Measurements from ENCODE around the gene COX4I1.

Gene COX4I1

GRCh38 chr16:85793662-85794298 is 5.7 kb upstream of the COX4I1 start:
- Histone ChIP-seq H2AFZ (ENCODE audit: low read depth, low read length) (no peak overlapping the region), H4K20me1 (ENCODE audit: insufficient read depth, low read length) (peaks cover 70% of the 10 kb centered on the region), H3K36me3 (ENCODE audit: insufficient read depth, low read length) (peaks cover 74% of the 10 kb centered on the region), H3K4me2 (ENCODE audit: insufficient read depth, low read length) (no peak overlapping the region), H3K4me1 (ENCODE audit: insufficient read depth, low read length) (peaks cover 33% of the 10 kb centered on the region), H3K27me3 (ENCODE audit: insufficient read depth, low read length, poor library complexity) (no peaks in the 10 kb centered on the region), H3K27ac (ENCODE audit: low read length) (no peak overlapping the region), H3K9ac (ENCODE audit: low read depth, low read length) (no peak overlapping the region), H3K4me3 (ENCODE audit: low read depth in 1 of 2, low read length in 2 of 2) (no peak overlapping the region), H3K79me2 (ENCODE audit: insufficient read depth, low read length) (peaks cover 97% of the 10 kb centered on the region), H3K9me3 (ENCODE audit: insufficient read depth, low read length, severe bottlenecking) (no peaks in the 10 kb centered on the region)
- ATAC-seq (ENCODE audit: insufficient read depth, low read depth) (no peak), DNase-seq (no peak)
- TF ChIP-seq CTCF (IDR thresholded peaks at IDR 0.05; ENCODE audit: borderline replicate concordance, extremely low read depth, low read length, poor library complexity, severe bottlenecking): no peak
- TF ChIP-seq EZH2 (IDR thresholded peaks at IDR 0.05; ENCODE audit: borderline replicate concordance, low read depth, low read length, severe bottlenecking): no peak

- Histone ChIP-seq H3K4me1 (ENCODE audit: insufficient read depth, low read length) (peaks cover 33% of the 10 kb centered on the region), H3K9me3 (ENCODE audit: insufficient read depth, low read length, severe bottlenecking) (no peaks in the 10 kb centered on the region), H3K9ac (ENCODE audit: low read depth, low read length) (no peak overlapping the region), H3K4me3 (ENCODE audit: low read depth in 1 of 2, low read length in 2 of 2) (no peak overlapping the region), H4K20me1 (ENCODE audit: insufficient read depth, low read length) (peaks cover 73% of the 10 kb centered on the region), H3K36me3 (ENCODE audit: insufficient read depth, low read length) (peaks cover 68% of the 10 kb centered on the region), H3K27me3 (ENCODE audit: insufficient read depth, low read length, poor library complexity) (no peaks in the 10 kb centered on the region), H3K27ac (ENCODE audit: low read length) (no peak overlapping the region), H2AFZ (ENCODE audit: low read depth, low read length) (no peak overlapping the region), H3K79me2 (ENCODE audit: insufficient read depth, low read length) (peaks cover 99% of the 10 kb centered on the region), H3K4me2 (ENCODE audit: insufficient read depth, low read length) (no peak overlapping the region)
- ATAC-seq (ENCODE audit: insufficient read depth, low read depth): no peak
- no peak for DNase-seq
- no peak for TF ChIP-seq CTCF (IDR thresholded peaks at IDR 0.05; ENCODE audit: borderline replicate concordance, extremely low read depth, low read length, poor library complexity, severe bottlenecking)
- TF ChIP-seq EZH2 (IDR thresholded peaks at IDR 0.05; ENCODE audit: borderline replicate concordance, low read depth, low read length, severe bottlenecking): no peak
These were observed 4.8 kb upstream of the COX4I1 start for GRCh38 chr16:85794696-85795095.

- Histone ChIP-seq H4K20me1 (ENCODE audit: insufficient read depth, low read length) (peaks cover 72% of the 10 kb centered on the region), H3K4me2 (ENCODE audit: insufficient read depth, low read length) (peak overlapping the region; percentile 93; the same call in 1 of the 2 replicates), H3K4me3 (ENCODE audit: low read depth in 1 of 2, low read length in 2 of 2) (no peak overlapping the region), H3K9ac (ENCODE audit: low read depth, low read length) (no peak overlapping the region), H3K27me3 (ENCODE audit: insufficient read depth, low read length, poor library complexity) (no peaks in the 10 kb centered on the region), H3K27ac (ENCODE audit: low read length) (no peak overlapping the region), H3K79me2 (ENCODE audit: insufficient read depth, low read length) (peaks cover 99% of the 10 kb centered on the region), H3K9me3 (ENCODE audit: insufficient read depth, low read length, severe bottlenecking) (no peaks in the 10 kb centered on the region), H3K4me1 (ENCODE audit: insufficient read depth, low read length) (peaks cover 44% of the 10 kb centered on the region), H2AFZ (ENCODE audit: low read depth, low read length) (no peak overlapping the region), H3K36me3 (ENCODE audit: insufficient read depth, low read length) (peaks cover 66% of the 10 kb centered on the region)
- ATAC-seq (ENCODE audit: insufficient read depth, low read depth) (no peak), DNase-seq (no peak)
- TF ChIP-seq EZH2 (IDR thresholded peaks at IDR 0.05; ENCODE audit: borderline replicate concordance, low read depth, low read length, severe bottlenecking) (no peak), CTCF (IDR thresholded peaks at IDR 0.05; ENCODE audit: borderline replicate concordance, extremely low read depth, low read length, poor library complexity, severe bottlenecking) (no peak)
These were observed 3.3 kb upstream of the COX4I1 start for GRCh38 chr16:85796152-85796551.

Data from DND-41 (cell line).